ENCODE measurements around the gene NTNG1. TPM values are rescaled to one million over a fixed set of nuclear protein-coding genes. Genes with fewer than 3 reads are reported as not detected.
A peak's percentile ranks its signal among the peaks of the same experiment; 100 is the strongest.

NTNG1 gene
- total RNA-seq, 1 donor: 20.9 TPM

DNA sequence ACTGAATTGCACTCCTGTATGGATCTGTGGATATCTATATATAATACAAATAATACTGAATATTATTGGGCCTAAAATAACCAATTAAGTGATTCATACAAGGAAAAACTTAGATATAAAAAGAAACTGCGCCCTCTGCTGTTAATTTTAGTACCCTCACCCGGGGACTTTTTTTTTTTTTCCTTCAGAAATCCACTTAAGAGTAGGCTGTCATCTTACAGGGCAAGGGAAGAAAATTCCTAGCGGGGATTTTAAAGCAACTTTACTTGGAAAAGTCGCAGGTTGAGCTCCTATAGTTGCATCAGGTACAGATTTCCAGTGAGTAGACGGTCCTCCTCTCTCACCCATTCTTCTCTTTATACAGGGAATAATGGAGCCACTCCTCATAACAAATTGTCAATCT is 1.3 kb downstream of the NTNG1 start:
- TF ChIP-seq, protein P1, sequence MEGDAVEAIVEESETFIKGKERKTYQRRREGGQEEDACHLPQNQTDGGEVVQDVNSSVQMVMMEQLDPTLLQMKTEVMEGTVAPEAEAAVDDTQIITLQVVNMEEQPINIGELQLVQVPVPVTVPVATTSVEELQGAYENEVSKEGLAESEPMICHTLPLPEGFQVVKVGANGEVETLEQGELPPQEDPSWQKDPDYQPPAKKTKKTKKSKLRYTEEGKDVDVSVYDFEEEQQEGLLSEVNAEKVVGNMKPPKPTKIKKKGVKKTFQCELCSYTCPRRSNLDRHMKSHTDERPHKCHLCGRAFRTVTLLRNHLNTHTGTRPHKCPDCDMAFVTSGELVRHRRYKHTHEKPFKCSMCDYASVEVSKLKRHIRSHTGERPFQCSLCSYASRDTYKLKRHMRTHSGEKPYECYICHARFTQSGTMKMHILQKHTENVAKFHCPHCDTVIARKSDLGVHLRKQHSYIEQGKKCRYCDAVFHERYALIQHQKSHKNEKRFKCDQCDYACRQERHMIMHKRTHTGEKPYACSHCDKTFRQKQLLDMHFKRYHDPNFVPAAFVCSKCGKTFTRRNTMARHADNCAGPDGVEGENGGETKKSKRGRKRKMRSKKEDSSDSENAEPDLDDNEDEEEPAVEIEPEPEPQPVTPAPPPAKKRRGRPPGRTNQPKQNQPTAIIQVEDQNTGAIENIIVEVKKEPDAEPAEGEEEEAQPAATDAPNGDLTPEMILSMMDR (IDR thresholded peaks at IDR 0.05; ENCODE audit: insufficient read depth, low read length): peak; percentile 68
- peak; percentile 81 for DNase-seq (ENCODE audit: low read depth)
- H3K4me3 ChIP-seq (ENCODE audit: low read depth, low read length): peak overlapping the region; percentile 71

DNA sequence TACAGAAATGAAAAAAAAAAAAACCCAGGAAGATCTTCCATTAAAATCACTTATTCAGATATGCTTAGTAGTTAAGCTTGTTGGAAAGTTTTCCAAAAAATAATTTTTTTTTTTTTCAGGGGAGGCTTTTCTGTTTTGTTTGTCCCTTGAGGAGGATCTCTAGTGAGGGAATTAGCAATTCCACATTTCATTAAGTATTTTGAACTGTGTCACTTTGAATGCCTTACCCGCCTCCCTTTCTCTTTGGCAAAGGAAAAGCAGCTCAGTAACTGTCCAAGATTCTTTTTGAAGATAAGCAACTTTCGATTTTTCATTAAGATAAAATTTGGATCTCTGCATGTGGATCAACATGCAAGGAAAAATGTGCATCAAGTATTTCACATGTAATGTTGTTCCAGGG is 1.8 kb downstream of the NTNG1 start:
- no peak for DNase-seq (ENCODE audit: low read depth)
- TF ChIP-seq, protein P1 (IDR thresholded peaks at IDR 0.05; ENCODE audit: insufficient read depth, low read length): no peak
- no peak overlapping the region for H3K4me3 ChIP-seq (ENCODE audit: low read depth, low read length)

DNA sequence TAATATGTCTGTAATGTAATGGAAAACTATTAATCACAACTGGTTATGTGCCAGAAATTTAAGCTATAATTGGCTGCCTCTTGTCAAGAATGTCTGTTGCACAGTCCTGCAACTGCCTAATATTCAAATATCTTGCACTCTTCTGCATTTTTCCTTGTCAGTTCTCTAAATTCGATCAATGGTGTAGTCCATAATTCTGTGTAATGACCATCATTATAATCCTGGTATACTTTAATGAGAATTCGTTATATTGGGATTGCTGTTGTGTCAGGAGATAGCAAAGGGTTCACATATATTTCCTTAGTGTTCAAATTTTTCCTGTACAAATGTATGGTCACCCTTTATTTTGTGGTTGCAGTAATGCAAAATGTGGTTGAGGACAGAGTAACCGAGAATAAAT is 4.8 kb downstream of the NTNG1 start:
- H3K4me3 ChIP-seq (ENCODE audit: low read depth, low read length): no peak overlapping the region
- no peak for DNase-seq (ENCODE audit: low read depth)
- TF ChIP-seq, protein P1 (IDR thresholded peaks at IDR 0.05; ENCODE audit: insufficient read depth, low read length): no peak

DNA sequence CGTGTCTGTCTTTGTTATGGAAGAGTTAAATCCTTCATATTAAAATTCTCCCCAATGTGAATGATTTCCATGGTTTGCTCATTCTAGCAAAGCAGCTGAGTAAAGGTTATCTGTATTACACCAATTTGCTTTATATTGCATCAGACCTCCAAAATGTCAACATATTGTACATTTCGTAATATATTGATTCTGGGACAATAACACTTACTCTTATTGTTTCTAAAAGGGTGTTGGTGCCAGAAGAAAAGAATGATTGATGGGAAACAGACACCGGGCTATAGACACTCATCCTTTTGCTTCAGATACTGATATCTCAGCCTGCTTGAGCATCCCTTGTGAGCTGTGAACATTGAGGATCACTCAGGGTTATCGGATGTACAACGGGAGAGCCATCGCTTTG is 7.0 kb downstream of the NTNG1 start:
- TF ChIP-seq, protein P1 (IDR thresholded peaks at IDR 0.05; ENCODE audit: insufficient read depth, low read length): no peak

DNA sequence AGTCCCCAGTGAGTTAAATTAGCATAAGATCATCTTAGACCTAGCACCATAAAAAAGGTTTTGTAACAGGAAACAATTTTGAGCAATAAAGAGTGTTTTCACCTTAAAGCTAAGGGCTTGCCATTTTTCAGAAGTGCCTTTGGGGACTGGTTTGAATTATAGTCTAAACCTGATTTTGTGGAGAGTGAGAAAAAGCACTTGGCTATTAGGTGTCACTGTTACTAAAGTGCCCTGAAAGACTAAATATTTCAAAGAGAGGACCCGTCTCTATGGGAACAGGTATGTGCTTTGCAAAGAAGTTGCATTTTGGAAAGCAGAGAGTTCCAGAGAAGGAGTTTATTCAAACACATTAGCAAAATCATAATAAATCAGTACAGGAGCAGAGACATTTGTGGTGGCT is 9.1 kb downstream of the NTNG1 start:
- DNase-seq (ENCODE audit: low read depth): no peak
- TF ChIP-seq, protein P1 (IDR thresholded peaks at IDR 0.05; ENCODE audit: insufficient read depth, low read length): no peak

More for the DNA sequence above, 7.0 kb downstream of the NTNG1 start:
- DNase-seq (ENCODE audit: low read depth): no peak
- H3K4me3 ChIP-seq (ENCODE audit: low read depth, low read length): no peak overlapping the region

DNA sequence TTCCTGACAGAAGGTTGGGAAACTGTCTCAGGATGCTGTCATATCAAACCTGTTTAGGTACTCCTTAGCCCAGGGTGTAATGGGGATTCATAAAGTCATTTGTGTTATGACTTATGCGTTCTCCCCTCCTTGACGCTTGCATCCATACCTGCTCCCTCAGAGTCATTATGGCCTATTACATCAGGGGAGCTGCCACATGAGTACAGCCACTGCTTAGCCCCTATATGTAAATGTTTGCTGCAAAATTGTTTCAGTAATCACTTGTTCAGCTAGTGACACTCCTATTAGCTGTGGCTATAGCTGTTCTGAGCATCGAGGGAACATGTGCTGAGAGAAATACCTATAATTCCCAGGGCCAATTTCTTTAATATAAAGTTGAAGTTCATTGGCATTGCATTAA is 10.5 kb downstream of the NTNG1 start:
- H3K4me3 ChIP-seq (ENCODE audit: low read depth, low read length): no peak overlapping the region
- DNase-seq (ENCODE audit: low read depth): no peak
- TF ChIP-seq, protein P1 (IDR thresholded peaks at IDR 0.05; ENCODE audit: insufficient read depth, low read length): no peak

More for the DNA sequence above, 9.1 kb downstream of the NTNG1 start:
- H3K4me3 ChIP-seq (ENCODE audit: low read depth, low read length): no peak overlapping the region

DNA sequence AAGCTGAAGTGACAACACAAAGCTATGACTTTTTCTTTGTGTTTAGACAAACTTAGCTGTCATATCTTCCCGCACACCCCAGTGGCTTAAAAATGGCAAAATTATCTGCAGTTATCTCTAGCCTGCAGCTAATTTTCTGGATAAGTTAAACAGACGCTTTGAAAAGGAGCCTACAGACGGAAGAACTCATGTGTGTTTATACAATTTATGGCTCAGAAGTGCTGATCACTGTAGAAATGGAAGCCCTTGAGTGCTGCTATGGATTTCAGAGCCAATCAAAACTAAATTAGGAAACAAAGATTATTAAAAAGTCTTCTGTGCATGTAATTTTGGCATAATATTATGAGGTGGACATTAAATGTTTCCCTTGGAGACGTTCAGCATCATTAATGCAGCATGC is 11.6 kb downstream of the NTNG1 start:
- TF ChIP-seq, protein P1 (IDR thresholded peaks at IDR 0.05; ENCODE audit: insufficient read depth, low read length): no peak
- no peak for DNase-seq (ENCODE audit: low read depth)
- H3K4me3 ChIP-seq (ENCODE audit: low read depth, low read length): no peak overlapping the region

Data from fibroblast of the aortic adventitia (primary cell).